HTERT RPE-1 (cell line): ENCODE data around the gene GALP.
"Not testable (repeated sequence)": the region's sequence is repeated elsewhere in the genome, so short reads cannot be mapped to it uniquely, and the experiment has no call there.

Experiments
- in situ Hi-C: fragments of 300-500 bp; cut with MboI; formaldehyde crosslinking; loops from 4 replicates; pipeline ENCODE4 v1.14.3; 2020; ENCODE audit warnings: low sequenced_read_pairs

The GALP gene

GRCh38 chr19:56175861-56176307, at the start of gene GALP:
TSS of gene GALP (plus strand) at chr19:56176008. CDS start at chr19:56177109, 1,101 bp downstream.
- in situ Hi-C loops: not testable (repeated sequence)

GRCh38 chr19:56126983-56127780, 48.6 kb upstream of the GALP start:
- in situ Hi-C loops: no loop called here

- in situ Hi-C loops: no loop called here
Observed at GRCh38 chr19:56130006-56130405, 45.8 kb upstream of the GALP start.

GRCh38 chr19:56131651-56132050, 44.2 kb upstream of the GALP start:
- in situ Hi-C loops: no loop called here

- in situ Hi-C loops: no loop called here
Observed at GRCh38 chr19:56132316-56132822, 43.4 kb upstream of the GALP start.

- in situ Hi-C loops: no loop called here
Observed at GRCh38 chr19:56133858-56134653, 41.8 kb upstream of the GALP start.

GRCh38 chr19:56134654-56134921, 41.2 kb upstream of the GALP start:
- in situ Hi-C loops: no loop called here

GRCh38 chr19:56136362-56136761, 39.4 kb upstream of the GALP start:
- in situ Hi-C loops: no loop called here

GRCh38 chr19:56137405-56137804, 38.4 kb upstream of the GALP start:
- in situ Hi-C loops: no loop called here

GRCh38 chr19:56138069-56138468, 37.7 kb upstream of the GALP start:
- in situ Hi-C loops: no loop called here

GRCh38 chr19:56139847-56140582, 35.8 kb upstream of the GALP start:
- in situ Hi-C loops: no loop called here

GRCh38 chr19:56140583-56141416, 35.0 kb upstream of the GALP start, which contains the start of gene ZNF444:
TSS of gene ZNF444 (plus strand) at chr19:56141287. CDS start at chr19:56146912, 5,625 bp downstream.
- in situ Hi-C loops: no loop called here

GRCh38 chr19:56141417-56141993, 34.3 kb upstream of the GALP start:
- in situ Hi-C loops: no loop called here

GRCh38 chr19:56142087-56142787, 33.6 kb upstream of the GALP start:
- in situ Hi-C loops: no loop called here

- in situ Hi-C loops: no loop called here
Observed at GRCh38 chr19:56142897-56143434, 32.8 kb upstream of the GALP start.

GRCh38 chr19:56144376-56144775, 31.4 kb upstream of the GALP start:
- in situ Hi-C loops: no loop called here

GRCh38 chr19:56144831-56145230, 31.0 kb upstream of the GALP start:
- in situ Hi-C loops: no loop called here

GRCh38 chr19:56145698-56146097, 30.1 kb upstream of the GALP start:
- in situ Hi-C loops: no loop called here

GRCh38 chr19:56146904-56147303, 28.9 kb upstream of the GALP start:
- in situ Hi-C loops: no loop called here
